ENCODE results near the gene ITCH.
"Not testable (repeated sequence)": the region's sequence is repeated elsewhere in the genome, so short reads cannot be mapped to it uniquely, and the experiment has no call there.

DNA sequence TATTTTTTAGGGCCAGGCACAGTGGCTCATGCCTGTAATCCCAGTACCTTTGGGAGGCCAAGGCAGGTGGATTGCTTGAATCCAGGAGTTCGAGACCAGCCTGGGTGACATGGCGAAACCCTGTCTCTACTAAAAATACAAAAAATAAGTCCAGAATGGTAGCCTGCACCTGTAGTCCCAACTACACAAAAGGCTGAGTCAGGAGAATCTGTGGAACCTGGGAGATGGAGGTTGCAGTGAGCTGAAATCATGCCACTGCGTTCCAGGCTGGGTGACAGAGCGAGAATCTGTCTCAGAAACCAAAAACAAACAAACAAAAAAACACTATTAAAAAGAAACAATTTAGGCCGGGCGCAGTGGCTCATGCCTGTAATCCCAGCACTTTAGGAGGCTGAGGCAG, 69.6 kb downstream of the ITCH start:
- not testable (repeated sequence) for TF ChIP-seq POLR2A (IDR thresholded peaks at IDR 0.05; ENCODE audit: low read depth, low read length); TAF1 (IDR thresholded peaks at IDR 0.05; ENCODE audit: borderline replicate concordance, low read depth, low read length); POLR2AphosphoS5 (IDR thresholded peaks at IDR 0.05; ENCODE audit: low read depth, low read length)
